Activated CD4-positive, alpha-beta T cell treated with anti-CD3 and anti-CD28 coated beads, Interleukin-2, amount 50 U/mL, for 1 hour (primary cell): ENCODE measurements around the gene ZNF83.

Source experiments
- DNase-seq: peaks from one replicate; pipeline ENCODE4 v3.0.0-alpha.2; 2020

Gene ZNF83

GRCh38 chr19:52566588-52566987, 71.6 kb downstream of the ZNF83 start:
- no peak for DNase-seq

- no peak for DNase-seq
These were observed 72.0 kb downstream of the ZNF83 start for GRCh38 chr19:52566121-52566520.
